Glomerular endothelial cell (primary cell): Measurements from ENCODE around the gene CYRIA. TPM values are rescaled to one million over a fixed set of nuclear protein-coding genes. Genes with fewer than 3 reads are reported as not detected.

Experiments
- DNase-seq: peaks from one replicate; pipeline ENCODE4 v3.0.0-alpha.2; 2011; ENCODE audit warnings: low read depth, low spot score; ENCODE audit errors: extremely low read depth
- total RNA-seq: library from RNA; depleted of rRNA; stranded (reverse); fragments of >200 nt; gene quantifications from 2 replicates; pipeline ENCODE4 v1.2.3, GENCODE V29; 2015

The CYRIA gene
- total RNA-seq, 1 donor from 2014 or later = 19.4 TPM

DNA sequence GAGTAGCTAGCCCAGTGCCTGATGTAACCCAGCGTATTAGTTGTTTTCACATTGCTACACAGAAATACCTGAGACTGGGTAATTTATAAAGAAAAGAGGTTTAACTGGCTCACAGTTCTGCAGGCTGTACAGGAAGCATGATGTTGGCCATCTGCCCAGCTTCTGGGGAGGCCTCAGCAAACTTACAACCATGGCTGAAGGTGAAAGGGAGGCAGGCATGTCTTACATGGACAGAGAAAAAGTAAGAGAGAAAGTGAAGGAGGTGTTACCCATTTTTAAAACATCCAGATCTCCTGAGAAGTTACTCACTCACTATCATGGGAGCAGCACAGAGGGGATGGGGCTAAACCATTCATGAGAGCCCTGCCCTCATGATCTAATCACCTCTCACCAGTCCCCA lies 6.1 kb upstream of the CYRIA start:
- no peak for DNase-seq

DNA sequence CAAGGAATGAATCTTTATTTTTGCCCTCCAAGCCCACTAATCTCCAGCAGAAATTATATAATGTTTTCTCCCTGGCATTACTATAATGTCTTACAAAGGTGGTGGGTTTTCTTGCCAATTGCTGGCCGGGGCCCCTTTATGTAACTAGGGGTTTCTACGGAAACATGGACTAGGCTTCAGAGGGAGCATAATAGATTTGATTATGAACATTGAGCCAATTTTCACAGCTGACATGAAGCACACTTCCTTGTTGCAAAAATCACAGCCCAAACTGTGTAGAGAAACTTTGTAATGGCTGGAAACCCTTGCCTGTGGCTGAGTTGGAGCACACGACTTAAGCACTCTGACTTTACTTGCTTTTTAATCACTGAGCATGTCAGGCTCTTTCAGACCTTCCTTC lies 3.8 kb upstream of the CYRIA start:
- DNase-seq = no peak

DNA sequence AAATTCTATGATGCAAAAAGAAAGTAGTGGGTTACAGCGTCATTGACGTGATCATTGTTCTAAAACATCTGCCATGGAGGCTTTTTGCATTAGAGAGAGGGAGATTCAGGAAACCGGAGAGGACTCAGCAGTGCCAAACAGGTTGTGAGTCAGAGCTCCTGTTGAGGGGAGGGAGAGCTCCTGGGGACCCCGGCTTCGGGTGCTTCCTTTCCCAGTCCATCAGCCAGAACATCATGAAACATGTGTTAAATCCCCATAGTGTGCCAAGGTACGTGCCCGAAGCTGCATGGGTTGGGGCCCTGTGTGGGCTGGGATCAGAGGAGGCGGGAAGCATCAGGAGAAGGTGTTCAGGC lies 791 bp upstream of the CYRIA start:
- DNase-seq = peak; percentile 82

DNA sequence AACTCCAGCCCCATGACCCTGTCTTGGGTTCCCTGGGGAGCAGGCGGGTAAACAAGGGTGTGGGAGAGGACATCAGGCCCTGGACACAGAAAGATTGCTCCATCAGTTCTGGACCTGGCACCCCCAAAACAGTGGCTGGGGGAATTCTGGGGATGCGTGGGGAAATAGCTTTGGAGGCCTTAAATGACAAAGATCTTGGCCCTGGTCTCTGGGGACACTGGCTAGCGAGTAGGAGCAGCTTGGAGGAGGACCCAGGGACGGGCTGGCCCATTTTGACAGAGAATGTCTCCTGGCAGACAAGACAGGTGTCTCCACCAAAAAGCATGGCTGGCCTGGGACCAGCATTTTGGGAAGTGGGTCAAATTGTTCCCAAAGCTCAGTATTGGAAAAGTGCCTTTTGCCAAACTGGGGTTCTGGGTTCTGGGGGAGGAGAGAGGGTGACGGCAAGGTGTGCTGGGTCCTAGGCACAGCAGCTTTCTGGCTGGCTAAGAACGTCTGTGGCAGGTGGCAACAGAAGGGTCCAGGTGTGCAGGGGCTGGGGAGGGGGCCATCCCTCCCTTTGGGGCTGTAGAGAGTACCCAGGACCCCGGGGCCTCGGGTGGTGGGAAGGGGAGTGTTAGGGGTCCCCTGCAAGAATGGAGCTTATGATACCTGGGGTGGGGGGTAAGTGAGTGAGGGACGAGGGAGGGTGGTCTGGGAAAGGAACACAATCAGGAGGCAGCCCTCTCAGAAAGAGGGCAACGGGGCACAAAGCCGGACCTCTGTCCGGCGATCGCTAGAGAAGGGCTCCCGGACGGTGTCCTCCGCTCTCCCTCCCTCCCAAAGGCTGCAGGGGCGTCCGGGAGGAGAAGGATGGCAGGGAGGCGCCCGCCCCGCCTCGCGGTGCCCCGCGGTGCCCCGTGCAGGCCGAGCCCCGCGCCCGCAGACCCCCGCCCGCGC lies 556 bp downstream of the CYRIA start:
- DNase-seq = no peak

DNA sequence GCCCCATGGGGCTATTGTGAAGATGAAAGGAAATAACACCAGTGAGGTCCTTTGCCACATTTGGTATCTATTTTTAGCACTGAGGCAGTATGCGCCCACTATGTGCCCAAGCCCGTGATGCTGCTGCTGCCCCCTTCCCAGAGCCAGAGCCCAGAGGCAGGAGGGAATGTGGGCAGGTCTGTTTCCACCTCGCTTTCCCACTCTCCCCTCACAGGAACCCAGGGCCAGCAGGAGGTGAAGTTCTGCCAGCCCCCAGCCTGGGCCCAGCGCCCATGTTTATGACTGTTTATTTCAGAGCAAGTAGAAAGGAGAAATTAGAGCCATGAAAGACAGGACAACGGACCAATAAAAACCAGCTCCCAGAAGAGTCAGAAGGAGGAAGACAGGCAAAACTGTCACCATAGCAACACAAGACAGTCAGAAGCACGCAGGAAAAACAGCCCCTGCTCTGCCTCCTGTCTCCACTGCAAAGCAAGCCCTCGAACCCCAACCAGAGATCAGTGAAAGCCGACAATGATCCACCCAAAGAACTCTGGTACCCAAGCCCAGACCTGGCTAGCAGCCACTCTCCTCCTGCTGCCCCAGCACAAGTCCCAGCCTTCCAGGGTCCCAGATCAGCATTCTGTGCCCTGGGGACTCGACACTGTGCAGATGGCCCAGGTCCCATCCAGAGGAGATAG lies 1.4 kb downstream of the CYRIA start:
- no peak for DNase-seq

DNA sequence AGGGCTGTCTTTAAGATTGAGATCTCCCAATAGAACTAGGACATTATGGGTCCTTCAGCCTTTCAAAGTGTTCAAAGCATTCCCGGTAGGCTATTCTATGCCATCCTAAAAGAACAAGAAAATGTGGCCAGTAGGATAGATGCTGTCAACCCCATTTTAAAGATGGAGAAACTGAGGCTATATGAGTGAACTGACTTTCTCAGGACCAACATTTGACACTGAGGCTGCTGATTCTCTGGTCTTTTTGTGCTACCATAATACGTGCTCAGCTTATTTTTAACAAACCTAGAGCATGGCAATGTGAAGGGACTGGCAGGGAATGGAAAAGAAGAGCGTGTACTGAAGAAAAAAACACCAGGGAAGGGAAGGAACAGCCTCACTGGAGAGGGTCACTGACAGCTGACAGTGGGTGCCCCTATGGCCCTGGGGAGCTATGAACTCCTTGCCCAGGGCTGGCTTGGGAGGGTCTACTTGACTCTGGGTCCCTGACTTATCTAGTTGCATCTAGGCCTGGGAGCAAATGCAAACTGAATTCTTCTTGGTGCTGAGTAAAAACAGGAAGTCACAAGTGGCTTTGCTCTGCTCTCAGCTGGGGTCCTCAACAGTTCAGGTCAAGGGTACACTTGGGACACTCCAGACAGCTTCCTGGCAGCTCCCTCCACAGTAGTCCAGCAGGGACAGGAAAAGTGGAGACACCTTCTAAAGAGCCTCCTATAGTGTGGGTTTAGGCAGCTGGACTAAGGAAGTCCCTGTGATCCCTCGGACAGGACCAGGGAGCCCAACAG lies 2.3 kb downstream of the CYRIA start:
- no peak for DNase-seq

DNA sequence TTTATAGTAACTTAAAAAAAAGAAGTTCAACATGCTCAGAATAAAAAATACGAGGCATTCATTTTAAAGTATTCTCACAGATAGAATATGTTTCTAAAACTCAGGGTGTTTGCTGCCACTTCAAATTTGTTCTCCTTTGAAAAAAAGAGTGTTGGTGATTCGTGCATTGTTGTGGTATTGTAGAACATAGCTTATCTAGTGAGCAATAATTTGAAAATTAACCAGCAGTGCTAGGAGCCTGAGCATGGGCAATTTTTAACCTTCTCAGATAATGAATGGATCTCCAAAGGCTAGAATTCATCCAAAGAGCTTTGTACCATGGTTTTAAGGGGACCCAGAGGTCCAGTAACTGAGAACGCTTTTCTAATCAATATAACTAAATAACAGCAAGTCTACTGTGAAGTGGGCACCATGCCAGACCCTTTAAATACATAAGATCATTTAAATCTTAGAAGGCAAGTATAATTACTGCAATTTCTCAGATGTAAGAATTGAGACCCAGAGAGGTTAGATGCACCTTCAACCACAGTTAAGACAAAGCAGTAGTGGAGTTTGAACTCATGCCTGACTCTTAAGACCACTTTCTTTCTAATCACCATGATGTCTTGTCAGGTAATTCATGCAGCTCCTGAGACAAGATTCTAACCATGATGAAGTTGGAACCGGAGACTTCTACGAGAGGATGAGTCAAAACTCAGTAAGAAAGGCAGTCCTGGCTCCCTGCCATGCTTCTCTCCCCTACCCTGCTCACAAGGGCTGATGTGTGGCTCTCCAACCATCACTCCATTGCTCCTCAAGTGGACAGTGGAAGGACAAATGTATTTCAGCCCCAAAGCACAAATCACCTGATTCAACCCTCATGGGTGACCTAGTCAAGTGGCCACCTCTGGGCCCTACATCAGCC lies 3.4 kb downstream of the CYRIA start:
- no peak for DNase-seq

DNA sequence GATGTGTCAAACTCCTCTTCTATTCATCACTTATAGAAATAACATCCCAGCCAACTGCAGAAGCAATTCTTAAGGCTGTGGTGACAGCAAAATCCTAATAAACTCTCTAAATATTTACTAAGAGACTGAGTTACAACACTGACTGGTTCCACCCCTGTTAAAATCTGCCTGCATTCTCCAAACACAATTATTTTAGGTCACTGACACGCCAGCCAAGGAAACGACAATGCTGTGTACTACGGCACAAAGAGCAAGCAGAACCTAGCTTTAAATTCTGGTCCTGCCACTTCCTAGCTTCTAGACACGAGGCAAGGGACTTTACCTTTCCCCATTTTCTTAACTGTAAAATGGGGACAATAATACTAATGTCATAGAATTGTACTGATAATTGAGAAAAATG lies 4.1 kb downstream of the CYRIA start:
- DNase-seq = no peak

DNA sequence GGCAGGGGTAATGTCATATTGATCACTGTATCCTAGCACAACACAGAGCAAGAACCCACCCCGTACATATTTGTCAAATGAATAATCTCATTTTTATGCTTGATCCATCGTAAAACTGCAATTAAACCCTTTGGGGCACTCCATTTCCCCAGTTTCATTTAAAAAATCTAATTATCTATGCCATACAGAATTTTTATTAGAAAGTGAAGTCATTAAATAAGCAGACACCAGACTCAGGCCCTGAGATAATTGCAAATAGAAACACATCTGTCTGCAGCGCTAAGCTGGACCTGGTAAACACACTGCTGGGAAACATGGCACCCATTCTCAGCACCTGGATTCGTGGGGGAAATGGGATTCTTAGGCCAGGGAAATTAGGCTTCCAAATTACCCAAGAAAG lies 5.1 kb downstream of the CYRIA start:
- DNase-seq = no peak

DNA sequence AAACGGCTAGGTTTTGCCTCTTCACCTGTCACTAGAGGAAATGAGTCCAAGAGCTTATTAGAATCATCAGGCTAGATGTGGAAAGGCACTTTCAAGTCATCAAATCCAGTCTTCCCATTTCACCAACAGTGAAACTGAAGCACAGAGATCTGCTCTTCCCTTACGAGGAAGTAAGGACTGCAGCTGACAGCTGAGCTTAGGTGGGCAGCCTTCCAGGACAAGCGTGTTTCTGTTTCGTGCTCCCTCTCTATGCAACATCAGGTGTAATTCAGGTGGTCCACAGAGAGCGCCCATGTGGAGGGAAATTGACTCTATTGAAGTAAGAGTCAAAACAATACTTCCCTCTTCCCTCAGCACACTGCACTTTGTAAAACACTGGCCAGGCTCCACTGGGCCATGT lies 5.5 kb downstream of the CYRIA start:
- no peak for DNase-seq

DNA sequence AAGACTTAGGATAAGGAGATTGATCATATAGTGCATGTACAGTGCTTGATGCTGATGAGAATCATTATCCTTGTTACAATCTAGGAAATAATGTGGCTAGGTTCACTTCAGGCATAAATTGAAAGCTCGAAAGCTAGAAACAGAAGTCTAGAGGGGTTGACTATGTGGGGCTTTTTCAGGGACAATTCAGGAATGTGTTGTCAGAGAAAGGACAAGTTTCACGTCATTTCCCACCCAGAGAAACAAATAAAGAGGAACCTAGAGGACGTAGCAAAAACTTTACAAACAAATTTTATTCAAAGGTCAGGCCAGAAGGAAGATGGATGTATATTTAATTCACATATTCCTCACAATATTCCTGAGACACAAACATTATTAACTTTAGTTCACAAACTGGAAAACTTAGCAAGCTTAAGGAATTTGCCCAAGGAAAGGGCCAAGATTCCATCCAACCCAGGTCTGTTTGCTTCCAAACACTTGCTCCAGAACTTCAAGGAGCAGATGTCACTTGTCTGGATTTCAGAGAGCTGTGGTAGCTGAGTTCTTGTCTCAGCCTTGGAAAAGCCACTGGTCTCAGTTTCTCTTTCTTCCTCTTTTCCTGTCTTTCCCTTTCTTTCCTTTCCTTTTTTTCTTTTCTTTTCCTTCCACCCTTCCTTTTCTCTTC lies 7.4 kb downstream of the CYRIA start:
- no peak for DNase-seq

DNA sequence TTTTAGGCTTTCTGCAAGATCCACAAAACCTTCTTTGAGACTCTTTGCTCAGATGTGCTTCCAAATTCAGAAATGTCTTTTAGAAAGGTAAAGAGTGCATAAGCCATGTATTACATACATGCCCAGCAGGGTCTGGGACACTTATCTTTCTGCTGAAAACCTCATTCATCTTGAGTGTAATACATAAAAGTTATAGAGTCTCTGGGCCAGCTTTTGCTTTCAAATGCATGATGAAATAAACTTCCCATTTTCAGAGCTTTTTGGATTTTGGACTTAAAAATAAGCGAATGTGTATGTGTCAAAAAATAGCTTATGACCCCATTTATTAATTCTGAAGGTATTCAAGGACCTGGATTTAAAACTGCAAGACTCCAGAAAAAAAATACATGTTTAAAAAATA lies 8.0 kb downstream of the CYRIA start:
- no peak for DNase-seq

DNA sequence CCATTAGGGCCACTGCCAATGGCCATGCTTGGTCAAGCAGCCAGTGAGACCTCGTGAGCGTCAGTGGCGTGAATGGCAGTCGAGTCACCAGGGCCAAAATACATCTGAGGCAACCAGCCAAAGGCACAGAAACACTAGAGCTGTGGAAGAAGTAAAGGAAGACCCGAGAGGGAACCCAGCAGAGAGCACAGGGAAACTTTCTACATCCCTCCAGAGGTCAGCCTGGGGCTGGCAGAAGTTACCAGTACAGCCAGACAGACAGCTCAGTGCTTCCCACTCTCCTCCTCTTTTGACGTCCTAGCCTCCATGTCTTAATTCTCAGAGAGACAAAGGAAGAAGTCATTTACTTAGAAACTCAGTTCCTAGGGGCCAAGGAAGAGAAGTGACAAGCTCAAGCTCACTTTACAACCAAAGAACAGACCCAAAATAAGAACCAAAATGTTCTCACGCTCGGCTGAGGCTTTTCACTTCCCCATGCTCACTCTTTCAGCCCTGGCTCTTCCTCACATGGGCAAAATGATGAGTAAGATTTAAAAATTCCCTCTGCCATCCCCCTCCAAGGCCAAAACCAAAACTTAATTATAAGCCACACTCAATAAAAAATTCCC lies 8.7 kb downstream of the CYRIA start:
- DNase-seq = no peak

DNA sequence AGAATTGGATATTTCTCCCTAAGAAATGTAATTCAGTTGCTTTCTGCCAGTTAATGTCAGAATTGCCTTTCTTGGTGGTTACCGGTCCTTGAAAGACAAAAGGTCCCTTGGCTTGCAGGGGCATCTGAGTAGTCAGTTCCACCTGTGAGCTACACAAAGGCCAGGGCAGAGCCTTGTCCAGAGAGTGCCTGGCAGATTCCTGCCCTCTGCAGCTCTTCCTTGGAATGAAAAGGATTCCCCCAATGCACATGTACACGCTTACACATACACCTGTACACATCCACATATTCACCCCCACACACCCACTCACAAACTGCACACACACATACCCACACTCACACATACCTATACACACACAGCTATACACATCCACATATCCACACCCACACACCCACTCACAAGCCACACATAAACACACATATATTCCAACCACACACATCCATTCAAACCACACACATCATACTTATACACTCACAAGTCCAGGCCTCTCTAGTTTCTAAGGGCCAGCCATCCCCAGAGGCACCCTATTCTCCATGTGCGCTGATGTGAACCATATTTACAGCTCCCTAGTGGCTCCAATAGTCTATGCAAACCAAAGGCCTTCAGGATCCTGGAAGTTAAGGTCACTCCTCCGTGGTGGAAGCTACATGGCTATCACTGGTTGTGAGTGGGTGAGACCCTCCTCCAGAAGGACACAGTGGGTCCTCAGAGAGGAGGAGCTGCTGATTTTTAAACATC lies 9.6 kb downstream of the CYRIA start:
- DNase-seq = no peak

DNA sequence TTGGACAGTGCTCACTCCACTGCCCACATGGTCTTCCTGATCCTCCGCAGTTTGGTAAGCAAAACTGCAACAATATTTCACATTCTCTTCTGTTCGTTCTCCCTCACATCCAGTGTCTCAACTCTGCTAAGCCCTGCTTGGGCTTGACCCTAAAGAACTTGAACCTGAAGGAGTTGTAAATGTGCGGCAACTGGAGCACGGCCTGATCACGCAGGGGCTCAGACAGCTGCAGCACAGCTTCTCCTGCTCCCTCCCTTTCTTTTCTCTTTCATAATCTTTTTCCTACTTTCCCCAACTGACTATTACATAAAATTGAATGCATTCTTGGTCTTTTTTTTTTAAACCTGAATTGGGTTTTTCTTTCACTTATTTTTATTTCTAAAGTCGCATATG lies 10.2 kb downstream of the CYRIA start:
- DNase-seq = no peak

DNA sequence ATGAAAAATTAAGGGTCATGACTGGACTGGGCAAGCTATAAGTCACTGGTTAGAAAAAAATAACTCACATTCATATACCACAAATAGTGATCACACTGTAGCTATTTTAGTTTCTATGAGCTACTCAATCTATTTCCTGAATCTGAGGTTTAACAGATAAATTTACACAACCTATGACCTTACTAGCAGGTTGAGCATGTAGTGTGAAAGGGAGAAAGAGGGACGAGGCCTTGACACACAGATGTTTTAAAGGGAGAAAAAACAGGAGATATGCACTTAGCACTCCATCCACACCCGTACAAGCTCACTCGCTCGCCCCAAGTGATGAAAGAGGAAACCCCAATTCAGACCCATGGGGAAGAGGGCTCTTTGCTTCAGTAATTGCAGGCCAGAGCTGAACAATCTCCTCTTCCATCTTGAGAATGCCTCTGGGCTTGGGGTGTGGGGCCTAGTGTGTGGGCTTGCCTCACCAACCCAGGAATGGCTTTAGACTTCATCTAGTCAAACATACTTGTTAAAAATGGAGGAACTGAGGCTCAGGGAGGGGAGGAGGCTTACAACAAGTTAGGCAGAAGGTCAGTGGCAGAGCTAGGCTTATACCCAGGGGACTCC lies 10.7 kb downstream of the CYRIA start:
- DNase-seq = no peak

DNA sequence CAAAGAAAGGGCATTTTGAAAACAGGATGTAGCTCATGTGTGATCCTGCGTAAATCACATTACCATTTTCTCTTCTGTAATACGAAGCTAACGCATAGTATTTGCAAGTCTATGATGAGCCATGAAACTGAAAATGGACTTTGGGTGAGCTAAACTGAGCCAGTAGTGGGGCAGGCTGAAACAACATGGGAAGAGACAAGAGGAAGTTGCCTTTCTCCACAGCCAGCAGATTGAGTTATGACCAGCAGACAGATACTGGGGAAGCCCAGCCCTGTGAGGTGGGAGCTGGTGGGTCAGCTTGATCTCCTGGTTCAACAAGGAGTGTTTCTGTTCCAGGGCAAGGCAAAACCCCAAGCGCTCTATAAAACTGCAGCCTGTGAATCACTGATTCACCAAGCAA lies 11.8 kb downstream of the CYRIA start:
- DNase-seq = no peak

DNA sequence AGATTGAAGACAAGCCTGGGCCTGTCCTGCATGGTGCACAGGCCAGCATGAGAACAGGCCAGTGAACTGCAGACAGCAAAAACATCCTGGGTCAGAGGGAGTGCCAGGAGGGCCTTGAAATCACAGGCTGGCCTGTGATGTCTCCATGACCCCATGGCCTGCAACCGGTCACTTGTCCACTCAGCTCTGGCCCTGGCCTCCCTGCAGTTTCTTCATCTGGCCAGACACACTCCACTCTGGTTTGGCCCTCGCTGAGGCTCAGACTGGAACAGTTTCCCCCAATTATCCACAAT lies 12.6 kb downstream of the CYRIA start:
- no peak for DNase-seq
